Neural progenitor cell (in vitro differentiated cells): ENCODE results near the gene SIGLEC5. TPM values are rescaled to one million over a fixed set of nuclear protein-coding genes. Genes with fewer than 3 reads are reported as not detected.
A peak's percentile ranks its signal among the peaks of the same experiment; 100 is the strongest.

ENCODE experiments used
- DNase-seq: peaks from one replicate; pipeline ENCODE4 v3.0.0-alpha.2; 2016; ENCODE audit warnings: low spot score
- H2AFZ ChIP-seq: fragments of 200-600 bp; sonication (generic); replicated peaks from 2 replicates; pipeline ENCODE4 v1.6.1; 2016; ENCODE audit warnings: antibody characterized with exemption
- H3F3A ChIP-seq: fragments of 200-600 bp; sonication (generic); 2 replicates; pipeline ENCODE4 v1.6.1; 2016; ENCODE audit warnings: antibody characterized with exemption, low read depth
- H3K27ac ChIP-seq: fragments of 200-600 bp; sonication (generic); 2 replicates; pipeline ENCODE4 v1.5.1; 2016; ENCODE audit warnings: mild to moderate bottlenecking
- H3K27me3 ChIP-seq: fragments of 200-600 bp; sonication (generic); 2 replicates; pipeline ENCODE4 v1.6.1; 2016; ENCODE audit warnings: mild to moderate bottlenecking, moderate library complexity
- H3K36me3 ChIP-seq: fragments of 200-600 bp; sonication (generic); 2 replicates; pipeline ENCODE4 v1.5.1; 2016
- H3K4me1 ChIP-seq: fragments of 200-600 bp; sonication (generic); 2 replicates; pipeline ENCODE4 v1.6.1; 2016; ENCODE audit warnings: mixed run types
- H3K4me2 ChIP-seq: fragments of 200-600 bp; sonication (generic); 2 replicates; pipeline ENCODE4 v1.6.1; 2016
- H3K4me3 ChIP-seq: fragments of 200-600 bp; sonication (generic); 2 replicates; pipeline ENCODE4 v1.5.1; 2016
- H3K79me2 ChIP-seq: fragments of 200-600 bp; sonication (generic); 2 replicates; pipeline ENCODE4 v1.6.1; 2016; ENCODE audit warnings: low read depth
- H3K9ac ChIP-seq: fragments of 200-600 bp; sonication (generic); 2 replicates; pipeline ENCODE4 v1.6.1; 2016
- H3K9me3 ChIP-seq: fragments of 200-600 bp; sonication (generic); 2 replicates; pipeline ENCODE4 v1.5.1; 2016; ENCODE audit warnings: low read depth
- H4K20me1 ChIP-seq: fragments of 200-600 bp; sonication (generic); 2 replicates; pipeline ENCODE4 v1.6.1; 2016; ENCODE audit warnings: low read depth
- H3K27ac Mint-ChIP-seq: 3 replicates; pipeline ENCODE4 v1.8.0; 2021; ENCODE audit warnings: mixed read lengths
- H3K27me3 Mint-ChIP-seq: 2 replicates; pipeline ENCODE4 v1.8.0; 2022; ENCODE audit warnings: low read depth, mild to moderate bottlenecking, inconsistent platforms, moderate library complexity, mixed read lengths; ENCODE audit not compliant: insufficient read depth
- H3K36me3 Mint-ChIP-seq: 3 replicates; pipeline ENCODE4 v1.8.0; 2021; ENCODE audit warnings: mixed read lengths
- H3K4me1 Mint-ChIP-seq: 3 replicates; pipeline ENCODE4 v1.8.0; 2021; ENCODE audit warnings: mixed read lengths
- H3K4me3 Mint-ChIP-seq: 3 replicates; pipeline ENCODE4 v1.8.0; 2021; ENCODE audit warnings: mild to moderate bottlenecking, moderate library complexity, mixed read lengths
- H3K9me3 Mint-ChIP-seq: 3 replicates; pipeline ENCODE4 v1.8.0; 2020; ENCODE audit warnings: mixed read lengths
- EZH2 ChIP-seq: fragments of 200-600 bp; sonication (generic); IDR thresholded peaks from 2 replicates; pipeline ENCODE4 v1.6.1; 2017; ENCODE audit warnings: antibody characterized with exemption, mild to moderate bottlenecking, moderate library complexity
- EZH2phosphoT487 ChIP-seq: fragments of 200-600 bp; sonication (generic); IDR thresholded peaks from 2 replicates; pipeline ENCODE4 v1.6.1; 2017; ENCODE audit warnings: antibody characterized with exemption
- total RNA-seq: library from RNA; depleted of rRNA; stranded (reverse); fragments of >200 nt; gene quantifications from 2 replicates; pipeline ENCODE4 v1.2.3, GENCODE V29; 2015; ENCODE audit warnings: low replicate concordance
- TF ChIP-seq, protein P1 (sequence below): fragments of 200-600 bp; sonication (generic); IDR thresholded peaks from 2 replicates; pipeline ENCODE4 v1.5.1; 2017; ENCODE audit warnings: antibody characterized with exemption, mild to moderate bottlenecking

SIGLEC5 gene
- total RNA-seq, 1 donor from 2014 or later: not detected

DNA sequence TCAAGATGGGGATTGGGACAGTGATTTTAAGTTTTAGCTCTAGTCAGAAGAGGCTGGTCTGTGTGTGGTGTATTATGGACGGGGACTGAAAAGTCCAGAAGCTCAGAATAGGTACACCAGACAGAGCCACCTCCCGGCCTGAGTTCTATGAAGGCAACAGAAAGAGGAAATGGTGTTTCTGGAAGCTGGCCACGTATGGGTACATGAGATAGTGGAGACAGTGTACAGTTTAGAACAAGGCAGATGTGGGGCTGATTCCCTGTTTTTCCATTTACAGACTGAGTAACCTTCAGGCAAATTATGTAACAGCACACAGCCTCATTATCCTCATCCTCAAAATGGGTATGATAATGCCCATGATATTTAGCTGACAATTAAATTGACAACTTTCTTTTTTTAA lies 57.8 kb downstream of the SIGLEC5 start:
- Mint-ChIP-seq H3K27me3 (no peaks in the 10 kb centered on the region), H3K4me3 (peak overlapping the region; percentile 93), H3K36me3 (peaks cover 6% of the 10 kb centered on the region), H3K27ac (no peak overlapping the region), H3K9me3 (no peaks in the 10 kb centered on the region), H3K4me1 (peaks cover 14% of the 10 kb centered on the region)
- Histone ChIP-seq H2AFZ (no peak overlapping the region), H3K27ac (no peak overlapping the region), H3K4me1 (no peaks in the 10 kb centered on the region), H4K20me1 (no peaks in the 10 kb centered on the region), H3K9me3 (no peaks in the 10 kb centered on the region), H3K36me3 (no peaks in the 10 kb centered on the region), H3K27me3 (peaks cover 15% of the 10 kb centered on the region), H3F3A (no peaks in the 10 kb centered on the region), H3K4me3 (peak overlapping the region; percentile 56), H3K9ac (no peak overlapping the region), H3K4me2 (peak overlapping the region; percentile 80), H3K79me2 (peaks cover 11% of the 10 kb centered on the region)
- DNase-seq: no peak
- TF ChIP-seq, protein P1, sequence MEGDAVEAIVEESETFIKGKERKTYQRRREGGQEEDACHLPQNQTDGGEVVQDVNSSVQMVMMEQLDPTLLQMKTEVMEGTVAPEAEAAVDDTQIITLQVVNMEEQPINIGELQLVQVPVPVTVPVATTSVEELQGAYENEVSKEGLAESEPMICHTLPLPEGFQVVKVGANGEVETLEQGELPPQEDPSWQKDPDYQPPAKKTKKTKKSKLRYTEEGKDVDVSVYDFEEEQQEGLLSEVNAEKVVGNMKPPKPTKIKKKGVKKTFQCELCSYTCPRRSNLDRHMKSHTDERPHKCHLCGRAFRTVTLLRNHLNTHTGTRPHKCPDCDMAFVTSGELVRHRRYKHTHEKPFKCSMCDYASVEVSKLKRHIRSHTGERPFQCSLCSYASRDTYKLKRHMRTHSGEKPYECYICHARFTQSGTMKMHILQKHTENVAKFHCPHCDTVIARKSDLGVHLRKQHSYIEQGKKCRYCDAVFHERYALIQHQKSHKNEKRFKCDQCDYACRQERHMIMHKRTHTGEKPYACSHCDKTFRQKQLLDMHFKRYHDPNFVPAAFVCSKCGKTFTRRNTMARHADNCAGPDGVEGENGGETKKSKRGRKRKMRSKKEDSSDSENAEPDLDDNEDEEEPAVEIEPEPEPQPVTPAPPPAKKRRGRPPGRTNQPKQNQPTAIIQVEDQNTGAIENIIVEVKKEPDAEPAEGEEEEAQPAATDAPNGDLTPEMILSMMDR: no peak
- no peak for TF ChIP-seq EZH2
- no peak for TF ChIP-seq EZH2phosphoT487

DNA sequence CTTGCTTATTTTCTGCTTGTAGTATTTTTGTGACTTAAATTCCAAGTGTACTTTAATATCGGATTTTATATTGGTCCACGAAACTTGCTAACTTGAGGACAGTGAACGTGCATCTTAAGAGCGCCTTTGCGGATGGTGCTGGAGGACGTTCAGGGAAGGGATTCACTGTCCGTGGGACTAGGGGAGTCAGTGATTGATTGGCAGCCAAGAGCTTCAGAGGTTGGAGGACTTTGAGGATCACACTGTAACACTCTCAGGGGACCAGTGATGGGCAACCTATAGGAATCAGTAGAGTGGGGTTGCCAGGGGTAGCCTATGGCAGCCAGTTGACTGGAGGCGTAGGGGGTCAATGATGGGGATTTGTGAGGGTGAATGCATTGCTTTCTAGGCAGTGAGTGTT lies 58.6 kb downstream of the SIGLEC5 start:
- peaks cover 20% of the 10 kb centered on the region for H3K27me3 ChIP-seq
- H3K36me3 ChIP-seq: no peaks in the 10 kb centered on the region
- H3K27ac ChIP-seq: no peak overlapping the region
- H3K4me1 ChIP-seq: no peaks in the 10 kb centered on the region
- H2AFZ ChIP-seq: no peak overlapping the region
- Mint-ChIP-seq H3K27ac (no peak overlapping the region), H3K4me1 (peaks cover 14% of the 10 kb centered on the region), H3K36me3 (peaks cover 4% of the 10 kb centered on the region), H3K4me3 (peak overlapping the region; percentile 93), H3K9me3 (no peaks in the 10 kb centered on the region), H3K27me3 (no peaks in the 10 kb centered on the region)
- no peak for DNase-seq
- H3K9me3 ChIP-seq: no peaks in the 10 kb centered on the region
- H3F3A ChIP-seq: no peaks in the 10 kb centered on the region
- H3K9ac ChIP-seq: peak overlapping the region; percentile 55
- peaks cover 11% of the 10 kb centered on the region for H3K79me2 ChIP-seq
- H4K20me1 ChIP-seq: no peaks in the 10 kb centered on the region
- TF ChIP-seq EZH2: no peak
- no peak for TF ChIP-seq EZH2phosphoT487
- TF ChIP-seq, protein P1: no peak
- peak overlapping the region; percentile 56 for H3K4me3 ChIP-seq
- peak overlapping the region; percentile 80 for H3K4me2 ChIP-seq

- H3K9ac ChIP-seq: peak within 1 kb of the TSS; percentile 55
- no peaks in the 10 kb centered on the region for H3F3A ChIP-seq
- H3K79me2 ChIP-seq: peaks cover 11% of the 10 kb centered on the region
- no peaks in the 10 kb centered on the region for H4K20me1 ChIP-seq
- Mint-ChIP-seq H3K4me3 (peak within 1 kb of the TSS; percentile 93), H3K27ac (peak within 1 kb of the TSS; percentile 69), H3K4me1 (peaks cover 14% of the 10 kb centered on the region), H3K36me3 (peaks cover 2% of the 10 kb centered on the region), H3K27me3 (peaks cover 2% of the 10 kb centered on the region), H3K9me3 (no peaks in the 10 kb centered on the region)
- no peak within 1 kb of the TSS for H3K27ac ChIP-seq
- peak within 1 kb of the TSS; percentile 80 for H3K4me2 ChIP-seq
- peak within 1 kb of the TSS; percentile 56 for H3K4me3 ChIP-seq
- DNase-seq: peak; percentile 93
- no peaks in the 10 kb centered on the region for H3K36me3 ChIP-seq
- no peaks in the 10 kb centered on the region for H3K4me1 ChIP-seq
- peaks cover 20% of the 10 kb centered on the region for H3K27me3 ChIP-seq
- no peak for TF ChIP-seq EZH2phosphoT487
- H2AFZ ChIP-seq: peak within 1 kb of the TSS; percentile 78
- no peaks in the 10 kb centered on the region for H3K9me3 ChIP-seq
These were observed 59.1 kb downstream of the SIGLEC5 start, which contains the start of gene ZNF175 for GRCh38 chr19:51570962-51571575. TSS of gene ZNF175 (plus strand) at chr19:51571283. CDS start at chr19:51573330, 2,047 bp downstream.

- Histone ChIP-seq H3K36me3 (no peaks in the 10 kb centered on the region), H2AFZ (no peak overlapping the region), H3F3A (no peaks in the 10 kb centered on the region), H3K79me2 (peaks cover 11% of the 10 kb centered on the region), H3K27ac (no peak overlapping the region), H3K4me2 (no peak overlapping the region), H3K27me3 (peaks cover 20% of the 10 kb centered on the region), H3K9ac (no peak overlapping the region), H3K4me3 (no peak overlapping the region), H4K20me1 (no peaks in the 10 kb centered on the region), H3K9me3 (no peaks in the 10 kb centered on the region), H3K4me1 (no peaks in the 10 kb centered on the region)
- H3K27me3 Mint-ChIP-seq: peaks cover 9% of the 10 kb centered on the region
- no peak overlapping the region for H3K4me3 Mint-ChIP-seq
- TF ChIP-seq EZH2 (no peak), EZH2phosphoT487 (no peak)
- TF ChIP-seq, protein P1: no peak
- no peaks in the 10 kb centered on the region for H3K9me3 Mint-ChIP-seq
- peaks cover 2% of the 10 kb centered on the region for H3K36me3 Mint-ChIP-seq
- peaks cover 14% of the 10 kb centered on the region for H3K4me1 Mint-ChIP-seq
- no peak overlapping the region for H3K27ac Mint-ChIP-seq
- no peak for DNase-seq
These were observed 61.7 kb downstream of the SIGLEC5 start for GRCh38 chr19:51568456-51568855.
